Testis (tissue), 3 donors: ENCODE results near the gene EGFR. TPM values are rescaled to one million over a fixed set of nuclear protein-coding genes. Genes with fewer than 3 reads are reported as not detected.

Experiments used
- DNase-seq: peaks from one replicate; pipeline ENCODE4 v3.0.0-alpha.2; 2019
- H3K27ac ChIP-seq, 2 donors: fragments of 200-600 bp; sonication (generic); one replicate each; pipeline ENCODE4 v1.5.1; 2019
- H3K27me3 ChIP-seq: fragments of 200-600 bp; sonication (generic); one replicate; pipeline ENCODE4 v1.5.1; 2019
- H3K36me3 ChIP-seq: fragments of 200-600 bp; sonication (generic); one replicate; pipeline ENCODE4 v1.5.1; 2017; ENCODE audit warnings: low read depth; ENCODE audit errors: missing control alignments
- H3K4me1 ChIP-seq: fragments of 200-600 bp; sonication (generic); one replicate; pipeline ENCODE4 v1.5.1; 2019
- H3K4me3 ChIP-seq, 2 donors: fragments of 200-600 bp; sonication (generic); one replicate each; pipeline ENCODE4 v1.5.1; 2017 to 2019
- H3K9me3 ChIP-seq: fragments of 200-600 bp; sonication (generic); one replicate; pipeline ENCODE4 v1.5.1; 2017
- POLR2A ChIP-seq: fragments of 450-650 bp; IDR thresholded peaks from one replicate; pipeline ENCODE4 v1.6.1; 2017; ENCODE audit warnings: antibody characterized with exemption, mild to moderate bottlenecking, moderate library complexity
- WGBS, 2 donors: methylation state at CpG; one replicate each; pipeline ENCODE4 v1.1.5; 2018; 5-methylcytosine and 5-hydroxymethylcytosine counted together
- intact Hi-C: fragments of 100-400 bp; cut with DNase I; formaldehyde crosslinking; loops from one replicate; pipeline ENCODE4 v1.15.1; 2023; ENCODE audit warnings: low total_unique reads
- polyA plus RNA-seq: library from polyadenylated mRNA; stranded (reverse); fragments of 350-450 nt; fragmentation: Illumina TruSeq; extraction: RNeasy Lipid Tissue Mini Kit (QIAGEN cat#74804); gene quantifications from one replicate; pipeline ENCODE4 v1.2.3, GENCODE V29; 2014; ENCODE audit warnings: low read depth, low replicate concordance; ENCODE audit not compliant: insufficient read depth
- total RNA-seq, 2 donors: library from RNA; depleted of rRNA; stranded (reverse); fragments of >200 nt; gene quantifications; one replicate each; pipeline ENCODE4 v1.2.3, GENCODE V29; 2016
- TF ChIP-seq, protein P1 (sequence below), 3 experiments: fragments of 450-650 bp in 2 of 3; fragments of 200-600 bp in 1 of 3; sonication (generic) in 1 of 3; IDR thresholded peaks; one replicate each; pipeline ENCODE4 v1.5.1; 2016 to 2019; ENCODE audit warnings: antibody characterized with exemption in 3 of 3, mild to moderate bottlenecking in 2 of 3, moderate library complexity in 1 of 3

Gene EGFR
- total and polyA plus RNA-seq, 3 donors from 2014 or later: 11.0 to 45.0 (median 18.2) TPM

DNA sequence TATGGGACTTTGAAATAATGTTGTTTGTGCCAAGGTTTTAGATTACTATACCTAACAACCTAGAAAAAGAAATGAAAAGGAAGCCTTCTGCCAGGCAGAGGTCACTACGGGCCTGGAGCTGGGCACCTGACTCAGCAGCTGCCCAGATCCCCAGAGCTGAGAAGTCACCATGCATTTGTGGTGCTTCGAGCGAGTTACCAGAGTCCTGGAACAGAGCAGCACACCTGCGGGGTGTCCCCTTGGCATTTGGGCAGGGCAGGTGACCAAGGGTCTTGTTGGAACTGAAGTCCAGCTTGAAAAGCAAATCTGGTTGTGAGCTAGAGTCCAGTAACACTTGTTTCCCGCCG lies 25.5 kb downstream of the EGFR start:
- no peak for DNase-seq
- peak overlapping the region; percentile 13 to 60 for H3K27ac ChIP-seq
- no peak overlapping the region for H3K4me3 ChIP-seq
- no peaks in the 10 kb centered on the region for H3K9me3 ChIP-seq
- intact Hi-C loops: no loop called here
- no peaks in the 10 kb centered on the region for H3K36me3 ChIP-seq
- peaks cover 20% of the 10 kb centered on the region for H3K4me1 ChIP-seq
- 83 to 92% methylated on average over 6 of the region's 6 CpGs for WGBS, 2 donors
- H3K27me3 ChIP-seq: no peaks in the 10 kb centered on the region
- TF ChIP-seq, protein P1, sequence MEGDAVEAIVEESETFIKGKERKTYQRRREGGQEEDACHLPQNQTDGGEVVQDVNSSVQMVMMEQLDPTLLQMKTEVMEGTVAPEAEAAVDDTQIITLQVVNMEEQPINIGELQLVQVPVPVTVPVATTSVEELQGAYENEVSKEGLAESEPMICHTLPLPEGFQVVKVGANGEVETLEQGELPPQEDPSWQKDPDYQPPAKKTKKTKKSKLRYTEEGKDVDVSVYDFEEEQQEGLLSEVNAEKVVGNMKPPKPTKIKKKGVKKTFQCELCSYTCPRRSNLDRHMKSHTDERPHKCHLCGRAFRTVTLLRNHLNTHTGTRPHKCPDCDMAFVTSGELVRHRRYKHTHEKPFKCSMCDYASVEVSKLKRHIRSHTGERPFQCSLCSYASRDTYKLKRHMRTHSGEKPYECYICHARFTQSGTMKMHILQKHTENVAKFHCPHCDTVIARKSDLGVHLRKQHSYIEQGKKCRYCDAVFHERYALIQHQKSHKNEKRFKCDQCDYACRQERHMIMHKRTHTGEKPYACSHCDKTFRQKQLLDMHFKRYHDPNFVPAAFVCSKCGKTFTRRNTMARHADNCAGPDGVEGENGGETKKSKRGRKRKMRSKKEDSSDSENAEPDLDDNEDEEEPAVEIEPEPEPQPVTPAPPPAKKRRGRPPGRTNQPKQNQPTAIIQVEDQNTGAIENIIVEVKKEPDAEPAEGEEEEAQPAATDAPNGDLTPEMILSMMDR (IDR thresholded peaks at IDR 0.05): no peak
- TF ChIP-seq POLR2A: no peak

DNA sequence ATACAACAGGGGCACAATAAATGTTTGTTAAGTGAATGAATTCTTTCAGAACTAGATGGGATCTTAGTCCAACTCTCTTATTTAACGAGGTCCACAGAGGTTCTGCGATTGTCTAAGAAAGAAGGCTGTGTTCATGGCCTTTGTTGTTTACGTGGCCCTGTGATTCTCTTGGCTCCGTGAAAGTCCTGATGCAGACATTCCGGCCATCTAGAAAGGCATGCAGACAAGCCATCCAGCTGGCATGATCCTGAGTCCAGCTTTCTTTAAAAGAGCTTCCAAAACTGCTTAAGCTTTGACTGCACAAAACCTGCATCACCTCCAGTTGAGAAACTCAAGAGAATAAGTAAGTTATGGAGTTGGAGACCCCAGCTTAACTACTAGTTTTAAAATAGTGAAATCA lies 26.0 kb downstream of the EGFR start:
- DNase-seq: no peak
- intact Hi-C loops: no loop called here
- Histone ChIP-seq H3K27ac (peak overlapping the region; percentile 13 to 60), H3K27me3 (no peaks in the 10 kb centered on the region), H3K9me3 (no peaks in the 10 kb centered on the region), H3K4me1 (peaks cover 20% of the 10 kb centered on the region), H3K36me3 (no peaks in the 10 kb centered on the region), H3K4me3 (no peak overlapping the region)
- WGBS, 2 donors: 64% methylated on average over 5 of the region's 5 CpGs
- TF ChIP-seq, protein P1 (IDR thresholded peaks at IDR 0.05): no peak
- no peak for TF ChIP-seq POLR2A

DNA sequence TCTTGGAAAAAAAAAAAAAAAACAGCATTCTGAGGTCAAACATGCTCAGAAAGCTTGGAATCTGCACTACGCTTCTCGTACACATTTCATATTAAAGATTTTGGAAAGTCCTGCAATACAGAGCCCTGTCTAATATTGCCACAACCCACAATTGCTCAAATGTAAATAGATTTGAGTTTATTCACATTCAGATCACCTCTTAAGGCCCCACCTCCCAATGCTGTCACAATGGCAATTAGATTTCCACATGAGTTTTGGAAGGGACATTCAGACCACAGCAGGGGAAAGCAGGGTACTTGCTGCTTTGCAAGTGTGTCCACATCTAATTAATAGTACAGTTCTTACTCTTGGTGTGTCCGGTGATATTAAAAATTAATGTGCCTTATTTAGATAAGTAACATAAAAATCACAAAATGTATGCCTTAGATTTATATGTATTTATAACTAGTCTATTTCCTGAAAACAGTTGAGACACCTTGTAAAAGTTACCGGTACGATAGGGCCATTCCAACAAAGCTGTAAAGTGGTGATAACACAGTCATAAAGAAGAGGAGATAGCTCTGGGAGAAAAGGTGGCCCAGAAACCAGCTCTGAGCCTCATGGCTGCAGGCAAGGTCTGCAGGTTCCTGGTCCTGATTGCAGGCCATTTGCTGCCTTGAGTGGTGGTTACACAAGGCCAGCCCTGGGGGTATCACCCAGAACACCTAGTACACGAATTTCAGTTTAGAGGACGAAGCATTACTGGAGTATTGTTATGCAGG lies 27.9 kb downstream of the EGFR start:
- H3K27me3 ChIP-seq: no peaks in the 10 kb centered on the region
- H3K4me1 ChIP-seq: peaks cover 15% of the 10 kb centered on the region
- no peak for DNase-seq
- no peak for TF ChIP-seq POLR2A
- TF ChIP-seq, protein P1 (IDR thresholded peaks at IDR 0.05): no peak
- no peaks in the 10 kb centered on the region for H3K9me3 ChIP-seq
- intact Hi-C loops: no loop called here
- H3K4me3 ChIP-seq: no peak overlapping the region
- H3K27ac ChIP-seq: peak overlapping the region in 1 of 2 donors; percentile 43
- H3K36me3 ChIP-seq: no peaks in the 10 kb centered on the region
- WGBS, 2 donors: 63 to 69% methylated on average over 7 of the region's 7 CpGs

DNA sequence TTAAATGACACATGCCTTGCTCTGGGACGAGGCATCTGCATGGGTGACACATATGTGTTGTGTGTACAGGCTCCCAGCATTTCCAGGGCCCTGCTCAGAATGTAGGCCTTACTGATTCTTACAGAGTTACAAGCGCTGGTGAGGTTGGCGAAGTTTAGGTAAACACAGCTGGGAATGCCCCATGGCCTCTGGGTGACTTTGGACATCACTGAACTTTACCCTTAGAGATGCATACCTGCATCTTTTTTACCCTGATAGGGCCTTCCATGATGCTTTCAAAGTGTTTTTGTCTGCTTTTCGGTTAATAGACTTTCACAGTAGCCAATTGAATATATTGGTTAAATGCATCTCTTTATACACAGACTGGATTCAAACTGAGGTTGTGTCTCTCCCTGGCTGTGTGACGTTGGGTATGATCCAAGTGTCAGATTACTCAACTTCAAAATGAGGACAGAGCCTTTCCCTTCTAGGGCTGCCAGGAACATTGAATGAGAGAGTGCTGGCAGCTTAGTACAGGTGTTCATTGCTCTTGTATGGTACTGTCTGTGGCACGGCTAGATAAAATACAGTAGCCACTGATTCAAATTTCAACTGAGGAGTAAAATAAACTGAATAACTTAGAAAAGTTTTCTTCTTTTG lies 29.5 kb downstream of the EGFR start:
- intact Hi-C loops: no loop called here
- no peak for TF ChIP-seq POLR2A
- TF ChIP-seq, protein P1 (IDR thresholded peaks at IDR 0.05): no peak
- no peaks in the 10 kb centered on the region for H3K9me3 ChIP-seq
- H3K27ac ChIP-seq: no peak overlapping the region
- 76 to 78% methylated on average over 6 of the region's 6 CpGs for WGBS, 2 donors
- no peaks in the 10 kb centered on the region for H3K36me3 ChIP-seq
- no peaks in the 10 kb centered on the region for H3K27me3 ChIP-seq
- H3K4me3 ChIP-seq: no peak overlapping the region
- DNase-seq: no peak
- H3K4me1 ChIP-seq: peaks cover 15% of the 10 kb centered on the region

DNA sequence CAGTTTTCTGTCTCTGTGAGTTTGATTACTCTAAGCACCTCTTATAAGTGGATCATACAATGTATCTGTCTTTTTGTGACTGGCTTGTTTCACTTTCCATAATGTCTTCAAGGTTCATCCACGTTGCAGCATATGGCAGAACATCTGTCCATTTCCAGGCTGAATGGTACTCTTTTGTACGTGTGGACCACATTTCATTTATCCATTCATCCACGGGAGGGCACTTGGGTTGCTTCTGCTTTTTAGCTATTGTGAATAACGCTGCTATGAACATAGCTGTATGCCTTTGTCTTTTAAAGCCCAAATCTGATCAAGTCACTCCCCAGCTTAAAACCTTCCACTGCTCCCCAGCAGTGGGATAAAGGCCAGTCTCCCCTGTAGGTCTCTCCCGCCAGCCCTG lies 31.5 kb downstream of the EGFR start:
- WGBS, 2 donors: 84 to 85% methylated on average over 5 of the region's 5 CpGs
- no peaks in the 10 kb centered on the region for H3K9me3 ChIP-seq
- TF ChIP-seq, protein P1 (IDR thresholded peaks at IDR 0.05): no peak
- no peak for TF ChIP-seq POLR2A
- no peak for DNase-seq
- peaks cover 8% of the 10 kb centered on the region for H3K4me1 ChIP-seq
- intact Hi-C loops: no loop called here
- no peaks in the 10 kb centered on the region for H3K36me3 ChIP-seq
- no peak overlapping the region for H3K4me3 ChIP-seq
- H3K27ac ChIP-seq: no peak overlapping the region
- H3K27me3 ChIP-seq: no peaks in the 10 kb centered on the region
